GM19438 (cell line): ENCODE data around the gene KCNJ12.
"Not testable (repeated sequence)": the region's sequence is repeated elsewhere in the genome, so short reads cannot be mapped to it uniquely, and the experiment has no call there.

Experiments used
- ATAC-seq: cut with Tn5 transposase; IDR thresholded peaks from one replicate; pipeline ENCODE4 v1.9.1; 2021; ENCODE audit warnings: low read depth; ENCODE audit not compliant: unreplicated experiment

The KCNJ12 gene

GRCh38 chr17:21348926-21349261, 27.3 kb upstream of the KCNJ12 start:
- ATAC-seq = not testable (repeated sequence)

- not testable (repeated sequence) for ATAC-seq
Observed at GRCh38 chr17:21349358-21350050, 26.7 kb upstream of the KCNJ12 start.

- not testable (repeated sequence) for ATAC-seq
Observed at GRCh38 chr17:21350495-21350894, 25.7 kb upstream of the KCNJ12 start.

- no peak for ATAC-seq
Observed at GRCh38 chr17:21351366-21352065, 24.6 kb upstream of the KCNJ12 start.

- ATAC-seq = no peak
Observed at GRCh38 chr17:21352221-21352980, 23.8 kb upstream of the KCNJ12 start.

GRCh38 chr17:21352981-21353265, 23.2 kb upstream of the KCNJ12 start:
- no peak for ATAC-seq

GRCh38 chr17:21353326-21354010, 22.7 kb upstream of the KCNJ12 start:
- no peak for ATAC-seq

GRCh38 chr17:21354796-21355385, 21.3 kb upstream of the KCNJ12 start:
- ATAC-seq = no peak

- ATAC-seq = no peak
Observed at GRCh38 chr17:21355586-21355985, 20.6 kb upstream of the KCNJ12 start.

- no peak for ATAC-seq
Observed at GRCh38 chr17:21356537-21357127, 19.5 kb upstream of the KCNJ12 start.

GRCh38 chr17:21357281-21357680, 18.9 kb upstream of the KCNJ12 start:
- no peak for ATAC-seq

- ATAC-seq = no peak
Observed at GRCh38 chr17:21357696-21358656, 18.2 kb upstream of the KCNJ12 start.

GRCh38 chr17:21358682-21359482, 17.3 kb upstream of the KCNJ12 start:
- ATAC-seq = no peak

GRCh38 chr17:21359483-21359840, 16.7 kb upstream of the KCNJ12 start:
- no peak for ATAC-seq

GRCh38 chr17:21360048-21360447, 16.1 kb upstream of the KCNJ12 start:
- ATAC-seq = no peak

- no peak for ATAC-seq
Observed at GRCh38 chr17:21361020-21361809, 14.9 kb upstream of the KCNJ12 start.

GRCh38 chr17:21362331-21362931, 13.7 kb upstream of the KCNJ12 start:
- ATAC-seq = no peak
